Measurements from ENCODE around the gene NKTR.

- TF ChIP-seq, protein P1, sequence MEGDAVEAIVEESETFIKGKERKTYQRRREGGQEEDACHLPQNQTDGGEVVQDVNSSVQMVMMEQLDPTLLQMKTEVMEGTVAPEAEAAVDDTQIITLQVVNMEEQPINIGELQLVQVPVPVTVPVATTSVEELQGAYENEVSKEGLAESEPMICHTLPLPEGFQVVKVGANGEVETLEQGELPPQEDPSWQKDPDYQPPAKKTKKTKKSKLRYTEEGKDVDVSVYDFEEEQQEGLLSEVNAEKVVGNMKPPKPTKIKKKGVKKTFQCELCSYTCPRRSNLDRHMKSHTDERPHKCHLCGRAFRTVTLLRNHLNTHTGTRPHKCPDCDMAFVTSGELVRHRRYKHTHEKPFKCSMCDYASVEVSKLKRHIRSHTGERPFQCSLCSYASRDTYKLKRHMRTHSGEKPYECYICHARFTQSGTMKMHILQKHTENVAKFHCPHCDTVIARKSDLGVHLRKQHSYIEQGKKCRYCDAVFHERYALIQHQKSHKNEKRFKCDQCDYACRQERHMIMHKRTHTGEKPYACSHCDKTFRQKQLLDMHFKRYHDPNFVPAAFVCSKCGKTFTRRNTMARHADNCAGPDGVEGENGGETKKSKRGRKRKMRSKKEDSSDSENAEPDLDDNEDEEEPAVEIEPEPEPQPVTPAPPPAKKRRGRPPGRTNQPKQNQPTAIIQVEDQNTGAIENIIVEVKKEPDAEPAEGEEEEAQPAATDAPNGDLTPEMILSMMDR (IDR thresholded peaks at IDR 0.05): no peak
- no peak for TF ChIP-seq SMAD4 (CRISPR knock-in tag; IDR thresholded peaks at IDR 0.05)
- no peak for TF ChIP-seq NR2C2 (CRISPR knock-in tag; IDR thresholded peaks at IDR 0.05)
- no peak for TF ChIP-seq ESRRA (CRISPR knock-in tag; IDR thresholded peaks at IDR 0.05; ENCODE audit: borderline replicate concordance)
- TF ChIP-seq FOXJ3 (CRISPR knock-in tag; IDR thresholded peaks at IDR 0.05; ENCODE audit: borderline replicate concordance): no peak
- TF ChIP-seq, protein P2, sequence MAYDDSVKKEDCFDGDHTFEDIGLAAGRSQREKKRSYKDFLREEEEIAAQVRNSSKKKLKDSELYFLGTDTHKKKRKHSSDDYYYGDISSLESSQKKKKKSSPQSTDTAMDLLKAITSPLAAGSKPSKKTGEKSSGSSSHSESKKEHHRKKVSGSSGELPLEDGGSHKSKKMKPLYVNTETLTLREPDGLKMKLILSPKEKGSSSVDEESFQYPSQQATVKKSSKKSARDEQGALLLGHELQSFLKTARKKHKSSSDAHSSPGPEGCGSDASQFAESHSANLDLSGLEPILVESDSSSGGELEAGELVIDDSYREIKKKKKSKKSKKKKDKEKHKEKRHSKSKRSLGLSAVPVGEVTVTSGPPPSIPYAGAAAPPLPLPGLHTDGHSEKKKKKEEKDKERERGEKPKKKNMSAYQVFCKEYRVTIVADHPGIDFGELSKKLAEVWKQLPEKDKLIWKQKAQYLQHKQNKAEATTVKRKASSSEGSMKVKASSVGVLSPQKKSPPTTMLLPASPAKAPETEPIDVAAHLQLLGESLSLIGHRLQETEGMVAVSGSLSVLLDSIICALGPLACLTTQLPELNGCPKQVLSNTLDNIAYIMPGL (CRISPR knock-in tag; IDR thresholded peaks at IDR 0.05): no peak
- TF ChIP-seq E2F5 (CRISPR knock-in tag; IDR thresholded peaks at IDR 0.05): no peak
- TF ChIP-seq ZNF425 (CRISPR knock-in tag; conservative IDR thresholded peaks at IDR 0.05): no peak
Measured at GRCh38 chr3:42600958-42601675, 631 bp downstream of the NKTR start.
